GM19193 (cell line): ENCODE measurements around the gene MFN2.

Experiments used
- POLR2A ChIP-seq: IDR thresholded peaks from 4 replicates; pipeline ENCODE4 v1.6.1; 2011; ENCODE audit not compliant: insufficient read depth, insufficient read length; ENCODE audit errors: extremely low read depth

MFN2 gene

GRCh38 chr1:11981378-11982009 is 1.2 kb downstream of the MFN2 start:
- no peak for TF ChIP-seq POLR2A

DNA sequence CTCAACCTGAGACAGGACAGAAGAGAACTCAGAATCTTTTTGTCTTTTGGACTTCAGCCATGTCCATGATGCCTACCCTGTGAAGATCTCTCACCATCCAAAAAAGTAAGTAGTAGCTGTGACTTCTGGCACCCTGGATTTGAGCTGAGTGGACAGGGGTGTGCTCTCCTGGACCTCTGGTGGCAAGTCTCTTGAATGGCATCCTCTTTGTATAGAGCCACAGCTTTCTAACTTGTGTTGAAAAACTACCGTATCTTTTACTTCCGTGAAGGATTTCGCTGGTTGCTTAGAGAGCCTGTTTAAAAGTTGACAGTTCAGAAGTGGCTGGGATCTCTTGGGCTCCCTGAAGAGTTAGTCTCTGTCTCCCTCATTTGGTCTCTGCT is 1.8 kb downstream of the MFN2 start:
- TF ChIP-seq POLR2A: no peak

- TF ChIP-seq POLR2A: no peak
Observed at GRCh38 chr1:11984121-11984520, 3.9 kb downstream of the MFN2 start.

DNA sequence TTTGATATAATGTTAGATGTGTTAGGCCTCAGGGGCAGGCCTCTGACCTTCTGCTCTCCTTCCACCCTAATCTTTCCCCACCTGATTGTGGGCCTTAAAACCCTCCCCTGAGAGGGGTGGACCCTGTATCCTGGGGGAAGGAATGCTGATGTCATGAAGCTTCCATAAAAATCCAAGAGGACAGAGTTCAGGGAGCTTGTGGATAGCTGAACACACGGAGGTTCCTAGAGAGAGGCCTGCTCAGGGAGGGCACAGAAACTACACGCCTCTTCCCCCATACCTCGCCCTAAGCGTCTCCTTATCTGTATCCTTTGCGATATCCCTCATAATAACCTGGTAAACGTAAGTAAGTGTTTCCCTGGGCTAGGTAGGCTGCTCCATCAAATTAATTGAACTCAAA is 4.3 kb downstream of the MFN2 start:
- no peak for TF ChIP-seq POLR2A

GRCh38 chr1:11985171-11985570 is 4.9 kb downstream of the MFN2 start:
- TF ChIP-seq POLR2A: no peak

GRCh38 chr1:11985851-11986250 is 5.6 kb downstream of the MFN2 start:
- no peak for TF ChIP-seq POLR2A

DNA sequence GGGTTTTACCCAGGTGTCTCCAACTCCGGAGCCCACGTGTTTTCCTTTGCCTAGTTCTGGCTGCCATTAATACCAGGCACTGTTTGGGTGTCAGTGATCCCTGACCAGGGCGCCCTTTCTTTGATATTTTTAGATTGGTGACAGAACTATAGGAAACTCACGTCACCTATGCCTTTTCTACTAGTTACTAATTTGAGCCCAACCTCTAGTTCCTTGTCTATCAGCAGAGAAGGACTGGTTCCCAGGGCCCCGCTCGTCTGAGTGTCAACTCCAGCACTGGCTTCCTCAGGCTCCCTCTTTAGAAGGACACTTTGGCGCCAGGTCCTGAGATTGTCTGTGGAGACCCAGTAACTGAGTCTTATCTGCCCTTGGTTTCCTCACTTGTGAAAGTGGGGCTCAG is 9.4 kb downstream of the MFN2 start:
- TF ChIP-seq POLR2A: no peak

DNA sequence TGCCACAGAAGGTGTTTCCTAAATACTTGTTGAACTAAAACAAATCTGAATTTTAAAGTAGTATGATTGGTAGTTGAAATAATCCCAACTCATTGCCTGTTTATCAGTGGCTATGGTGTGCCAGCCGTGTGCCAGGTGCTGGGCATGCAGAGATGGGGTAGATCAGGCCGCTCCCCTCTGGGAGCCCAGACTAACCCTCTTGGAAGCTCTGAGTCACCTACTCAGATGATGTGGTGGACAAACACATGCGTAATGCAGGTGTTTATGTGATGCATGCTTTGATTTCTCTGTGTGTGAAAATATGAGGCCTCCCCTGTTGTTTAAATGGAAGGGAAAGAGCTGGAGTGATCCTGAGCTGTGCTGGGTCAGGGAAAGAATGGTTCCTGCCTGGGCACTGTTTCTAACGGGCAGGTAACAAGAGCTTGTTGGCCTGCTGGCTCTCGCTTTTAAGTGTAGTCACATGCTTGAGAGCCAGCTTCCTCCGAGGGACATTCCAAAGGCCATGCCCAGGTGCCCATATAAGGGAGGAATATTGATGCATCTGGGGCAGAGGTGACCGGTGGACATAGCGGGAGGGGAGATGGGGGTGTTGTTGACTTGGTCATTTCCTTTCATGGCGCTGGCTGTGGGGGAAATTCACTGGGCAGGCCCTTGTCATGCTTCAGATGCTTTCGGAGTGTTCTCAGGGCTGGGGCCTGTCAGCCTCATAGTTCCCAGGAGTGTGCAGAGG is 10.2 kb downstream of the MFN2 start:
- TF ChIP-seq POLR2A: no peak

DNA sequence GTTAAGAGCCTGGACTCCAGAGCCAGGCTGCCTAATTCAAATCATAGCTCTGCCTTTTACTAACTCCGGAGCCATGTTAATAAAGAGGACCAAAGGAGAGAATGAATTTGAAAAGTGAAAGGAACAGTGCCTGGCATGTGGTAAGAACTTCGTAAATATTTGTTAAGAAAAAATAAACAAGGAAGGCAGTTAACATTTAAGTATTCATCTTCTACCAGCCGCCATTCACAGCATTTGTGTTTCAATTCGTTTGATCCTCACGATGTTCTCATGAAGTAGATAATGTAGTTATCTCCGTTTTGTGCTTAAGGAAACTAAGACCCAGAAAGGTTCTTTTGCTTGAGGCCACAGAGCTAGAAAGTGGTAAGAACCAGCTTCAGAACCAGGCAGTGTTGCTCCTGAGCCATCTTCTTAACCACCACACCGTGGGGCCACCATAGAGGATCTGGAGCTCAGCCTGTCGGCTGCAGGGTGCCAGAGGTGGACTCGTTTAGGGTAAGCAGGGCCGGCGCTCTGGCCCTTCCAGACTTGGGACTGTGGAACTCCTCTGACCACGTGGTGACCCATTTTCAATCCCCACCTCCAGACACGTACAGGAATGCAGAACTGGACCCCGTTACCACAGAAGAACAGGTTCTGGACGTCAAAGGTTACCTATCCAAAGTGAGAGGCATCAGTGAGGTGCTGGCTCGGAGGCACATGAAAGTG is 11.9 kb downstream of the MFN2 start:
- no peak for TF ChIP-seq POLR2A

DNA sequence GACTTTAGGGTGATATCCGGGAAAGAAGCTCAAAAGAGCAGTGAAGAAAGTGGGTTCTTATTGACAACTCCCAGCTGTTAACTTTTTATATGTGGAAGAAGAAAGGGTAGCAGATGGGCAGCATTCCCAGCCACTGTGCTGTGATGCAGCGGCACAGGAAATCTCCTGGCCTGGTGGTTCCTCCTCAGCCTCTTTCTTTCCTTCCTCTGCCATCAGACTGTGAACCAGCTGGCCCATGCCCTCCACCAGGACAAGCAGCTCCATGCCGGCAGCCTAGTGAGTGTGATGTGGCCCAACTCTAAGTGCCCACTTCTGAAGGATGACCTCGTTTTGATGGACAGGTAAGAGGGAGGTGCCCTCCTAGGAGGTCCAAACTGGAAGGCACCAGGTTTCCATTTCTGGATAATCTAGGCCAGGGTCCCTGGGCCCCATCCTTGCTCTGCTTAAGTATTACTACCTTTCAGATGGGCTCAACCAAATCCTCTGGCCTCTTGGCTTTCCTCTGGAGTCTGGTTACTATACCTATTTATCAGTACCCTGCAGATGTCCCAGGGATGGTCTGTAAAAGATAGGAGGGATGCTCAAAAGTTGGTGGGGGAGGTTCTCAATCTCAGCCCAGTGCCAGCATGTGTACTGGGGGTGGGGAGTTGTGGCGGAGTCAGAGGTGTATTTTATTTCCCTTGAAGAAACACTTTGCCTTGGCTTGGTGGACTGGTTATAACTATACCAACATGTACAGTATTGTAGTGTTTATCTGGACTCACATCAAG is 17.0 kb downstream of the MFN2 start:
- TF ChIP-seq POLR2A: no peak

- TF ChIP-seq POLR2A: no peak
Observed at GRCh38 chr1:11998636-11999035, 18.4 kb downstream of the MFN2 start.

DNA sequence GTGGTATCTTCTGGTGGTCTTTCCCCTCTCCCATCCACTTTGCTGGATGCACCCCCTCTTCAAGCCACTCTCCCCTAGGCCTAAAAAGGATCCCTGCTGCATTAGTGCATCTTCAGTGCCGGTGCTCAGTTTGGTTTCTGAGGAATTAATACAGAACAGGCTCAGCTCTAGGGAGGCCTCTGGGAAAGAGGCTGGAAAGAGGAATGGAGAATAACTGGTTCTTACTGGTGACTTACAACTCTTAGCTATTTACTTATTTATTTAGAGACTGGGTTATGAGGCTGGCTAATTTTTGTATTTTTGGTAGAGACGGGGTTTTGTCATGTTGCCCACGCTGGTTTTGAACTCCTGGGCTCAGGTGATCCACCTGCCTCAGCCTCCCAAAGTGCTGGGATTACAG is 19.0 kb downstream of the MFN2 start:
- no peak for TF ChIP-seq POLR2A

DNA sequence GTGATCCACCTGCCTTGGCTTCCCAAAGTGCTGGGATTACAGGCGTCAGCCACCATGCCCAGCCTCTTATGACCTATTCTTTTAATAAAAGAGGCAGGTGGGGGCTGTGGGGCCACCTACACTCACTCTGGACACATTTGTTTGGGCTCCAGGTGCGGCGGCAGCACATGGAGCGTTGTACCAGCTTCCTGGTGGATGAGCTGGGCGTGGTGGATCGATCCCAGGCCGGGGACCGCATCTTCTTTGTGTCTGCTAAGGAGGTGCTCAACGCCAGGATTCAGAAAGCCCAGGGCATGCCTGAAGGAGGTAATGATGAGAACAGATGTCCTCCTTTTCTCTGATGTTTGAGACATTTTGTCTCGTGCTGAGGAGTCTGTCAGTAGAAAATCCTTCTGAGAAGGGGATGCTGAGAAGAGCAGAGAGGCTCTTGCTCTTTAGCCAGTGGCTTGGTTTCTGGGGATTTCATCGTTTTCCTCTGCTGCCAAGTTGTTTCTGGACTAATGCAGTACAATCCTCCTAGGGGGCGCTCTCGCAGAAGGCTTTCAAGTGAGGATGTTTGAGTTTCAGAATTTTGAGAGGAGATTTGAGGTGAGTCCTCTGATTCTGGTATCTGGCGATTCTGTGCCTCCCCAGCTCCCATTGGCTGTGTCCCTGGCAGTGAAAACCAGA is 21.1 kb downstream of the MFN2 start:
- TF ChIP-seq POLR2A: no peak

- TF ChIP-seq POLR2A: no peak
Observed at GRCh38 chr1:12001996-12002493, 21.8 kb downstream of the MFN2 start.
